Prostate gland (tissue), 2 donors: Measurements from ENCODE around the gene AGAP5.
"Not testable (repeated sequence)": the region's sequence is repeated elsewhere in the genome, so short reads cannot be mapped to it uniquely, and the experiment has no call there.

ENCODE experiments used
- POLR2AphosphoS5 ChIP-seq: sonication (generic); formaldehyde crosslinking; IDR thresholded peaks from one replicate; pipeline ENCODE4 v1.6.1; 2017; ENCODE audit warnings: antibody characterized with exemption
- TF ChIP-seq, protein P1 (sequence below), 4 experiments: fragments of 200-600 bp in 2 of 4; fragments of 450-650 bp in 2 of 4; sonication (generic) in 2 of 4; IDR thresholded peaks; 1 replicate in 3 of 4; 2 replicates in 1 of 4; pipeline ENCODE4 v1.5.1; 2016 to 2019; ENCODE audit warnings: antibody characterized with exemption in 4 of 4, mild to moderate bottlenecking in 2 of 4, moderate library complexity in 2 of 4

DNA sequence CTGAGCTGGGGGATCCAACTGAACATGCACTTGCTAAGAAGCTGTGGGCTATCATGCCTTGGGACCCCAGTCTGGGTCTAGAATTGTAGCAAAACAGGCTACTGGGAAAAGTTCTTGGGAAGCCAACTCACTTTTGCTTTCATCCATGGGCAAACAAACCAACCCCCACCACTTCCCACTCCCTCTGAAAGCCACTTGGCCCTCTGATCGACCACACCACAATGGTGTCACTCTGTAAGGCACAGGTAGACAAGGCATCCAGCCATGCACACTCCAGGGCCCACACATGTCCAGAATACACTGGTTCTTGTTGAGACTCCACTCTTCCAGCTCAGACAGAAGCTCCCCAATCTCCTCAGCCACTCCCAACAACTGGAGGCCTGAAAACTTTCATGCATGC, 10.2 kb upstream of the AGAP5 start:
- TF ChIP-seq, protein P1, sequence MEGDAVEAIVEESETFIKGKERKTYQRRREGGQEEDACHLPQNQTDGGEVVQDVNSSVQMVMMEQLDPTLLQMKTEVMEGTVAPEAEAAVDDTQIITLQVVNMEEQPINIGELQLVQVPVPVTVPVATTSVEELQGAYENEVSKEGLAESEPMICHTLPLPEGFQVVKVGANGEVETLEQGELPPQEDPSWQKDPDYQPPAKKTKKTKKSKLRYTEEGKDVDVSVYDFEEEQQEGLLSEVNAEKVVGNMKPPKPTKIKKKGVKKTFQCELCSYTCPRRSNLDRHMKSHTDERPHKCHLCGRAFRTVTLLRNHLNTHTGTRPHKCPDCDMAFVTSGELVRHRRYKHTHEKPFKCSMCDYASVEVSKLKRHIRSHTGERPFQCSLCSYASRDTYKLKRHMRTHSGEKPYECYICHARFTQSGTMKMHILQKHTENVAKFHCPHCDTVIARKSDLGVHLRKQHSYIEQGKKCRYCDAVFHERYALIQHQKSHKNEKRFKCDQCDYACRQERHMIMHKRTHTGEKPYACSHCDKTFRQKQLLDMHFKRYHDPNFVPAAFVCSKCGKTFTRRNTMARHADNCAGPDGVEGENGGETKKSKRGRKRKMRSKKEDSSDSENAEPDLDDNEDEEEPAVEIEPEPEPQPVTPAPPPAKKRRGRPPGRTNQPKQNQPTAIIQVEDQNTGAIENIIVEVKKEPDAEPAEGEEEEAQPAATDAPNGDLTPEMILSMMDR (IDR thresholded peaks at IDR 0.05) = not testable (repeated sequence)
- not testable (repeated sequence) for TF ChIP-seq POLR2AphosphoS5
